GM21367 (cell line): ENCODE data around the gene KIDINS220.
A peak's percentile ranks its signal among the peaks of the same experiment; 100 is the strongest.

Source experiments
- ATAC-seq: cut with Tn5 transposase; IDR thresholded peaks from one replicate; pipeline ENCODE4 v1.9.1; 2021; ENCODE audit not compliant: unreplicated experiment

Gene KIDINS220

GRCh38 chr2:8836971-8837794 lies at the start of gene KIDINS220:
KIDINS220 (minus strand) TSS chr2:8837613; CDS start chr2:8827093, 10,520 bp downstream.
- peak; percentile 81 for ATAC-seq

GRCh38 chr2:8886876-8887275 lies 49.5 kb upstream of the KIDINS220 start:
- no peak for ATAC-seq

- no peak for ATAC-seq
These were observed 48.7 kb upstream of the KIDINS220 start for GRCh38 chr2:8886202-8886518.

GRCh38 chr2:8885449-8886201 lies 48.2 kb upstream of the KIDINS220 start:
- ATAC-seq: no peak

- no peak for ATAC-seq
These were observed 47.4 kb upstream of the KIDINS220 start for GRCh38 chr2:8884812-8885211.

- no peak for ATAC-seq
These were observed 44.7 kb upstream of the KIDINS220 start for GRCh38 chr2:8882094-8882493.

GRCh38 chr2:8877894-8878293 lies 40.5 kb upstream of the KIDINS220 start:
- no peak for ATAC-seq

GRCh38 chr2:8877332-8877731 lies 39.9 kb upstream of the KIDINS220 start:
- ATAC-seq: no peak

GRCh38 chr2:8876628-8877027 lies 39.2 kb upstream of the KIDINS220 start:
- ATAC-seq: no peak

- no peak for ATAC-seq
These were observed 35.5 kb upstream of the KIDINS220 start for GRCh38 chr2:8872821-8873432.

- ATAC-seq: no peak
These were observed 33.0 kb upstream of the KIDINS220 start for GRCh38 chr2:8870441-8870840.

- no peak for ATAC-seq
These were observed 29.9 kb upstream of the KIDINS220 start for GRCh38 chr2:8867363-8867762.

GRCh38 chr2:8863331-8863953 lies 26.0 kb upstream of the KIDINS220 start:
- no peak for ATAC-seq

GRCh38 chr2:8862230-8862629 lies 24.8 kb upstream of the KIDINS220 start:
- no peak for ATAC-seq

- no peak for ATAC-seq
These were observed 24.4 kb upstream of the KIDINS220 start for GRCh38 chr2:8861797-8862196.

GRCh38 chr2:8860239-8860638 lies 22.8 kb upstream of the KIDINS220 start:
- no peak for ATAC-seq

GRCh38 chr2:8858910-8859309 lies 21.5 kb upstream of the KIDINS220 start:
- ATAC-seq: no peak

GRCh38 chr2:8858264-8858663 lies 20.9 kb upstream of the KIDINS220 start:
- no peak for ATAC-seq

- ATAC-seq: no peak
These were observed 20.3 kb upstream of the KIDINS220 start for GRCh38 chr2:8857709-8858108.

GRCh38 chr2:8856176-8856575 lies 18.8 kb upstream of the KIDINS220 start:
- ATAC-seq: no peak

- ATAC-seq: no peak
These were observed 17.6 kb upstream of the KIDINS220 start for GRCh38 chr2:8855010-8855409.
